GM12891 (cell line): ENCODE measurements around the gene SEZ6.

ENCODE experiments used
- PAX5 ChIP-seq: IDR thresholded peaks from 2 replicates; pipeline ENCODE4 v1.6.1; 2011; ENCODE audit warnings: low read length, moderate library complexity, mild to moderate bottlenecking; ENCODE audit not compliant: insufficient read depth, severe bottlenecking
- POLR2A ChIP-seq: IDR thresholded peaks from 2 replicates; pipeline ENCODE4 v1.6.1; 2011; ENCODE audit warnings: low read depth, low read length, control low read depth
- POLR2AphosphoS5 ChIP-seq: IDR thresholded peaks from 2 replicates; pipeline ENCODE4 v1.6.1; 2011; ENCODE audit warnings: low read depth, low read length, control low read depth
- SPI1 ChIP-seq: IDR thresholded peaks from 2 replicates; pipeline ENCODE4 v1.6.1; 2011; ENCODE audit warnings: low read depth, low read length, control low read depth
- TAF1 ChIP-seq: IDR thresholded peaks from 2 replicates; pipeline ENCODE4 v1.6.1; 2011; ENCODE audit warnings: low read depth, low read length, control low read depth

- no peak for TF ChIP-seq POLR2A
- no peak for TF ChIP-seq TAF1
- TF ChIP-seq POLR2AphosphoS5 = no peak
- no peak for TF ChIP-seq SPI1
- TF ChIP-seq PAX5 = no peak
These were observed 43.8 kb upstream of the SEZ6 start for GRCh38 chr17:29049541-29050145.
